SK-N-MC (cell line): ENCODE results near the gene SLC17A3.

Source experiments
- EZH2 ChIP-seq: fragments of 200-600 bp; sonication (generic); IDR thresholded peaks from one replicate; pipeline ENCODE4 v1.6.1; 2017; ENCODE audit warnings: antibody characterized with exemption
- FOXP2 ChIP-seq: optimal IDR thresholded peaks from 2 replicates; pipeline ENCODE3; 2011; ENCODE audit warnings: mild to moderate bottlenecking, moderate library complexity; ENCODE audit not compliant: insufficient read depth; ENCODE audit errors: extremely low read length, control extremely low read depth
- POLR2AphosphoS5 ChIP-seq: IDR thresholded peaks from 2 replicates; pipeline ENCODE4 v1.6.1; 2012; ENCODE audit warnings: mild to moderate bottlenecking, low read depth, low read length, borderline replicate concordance

DNA sequence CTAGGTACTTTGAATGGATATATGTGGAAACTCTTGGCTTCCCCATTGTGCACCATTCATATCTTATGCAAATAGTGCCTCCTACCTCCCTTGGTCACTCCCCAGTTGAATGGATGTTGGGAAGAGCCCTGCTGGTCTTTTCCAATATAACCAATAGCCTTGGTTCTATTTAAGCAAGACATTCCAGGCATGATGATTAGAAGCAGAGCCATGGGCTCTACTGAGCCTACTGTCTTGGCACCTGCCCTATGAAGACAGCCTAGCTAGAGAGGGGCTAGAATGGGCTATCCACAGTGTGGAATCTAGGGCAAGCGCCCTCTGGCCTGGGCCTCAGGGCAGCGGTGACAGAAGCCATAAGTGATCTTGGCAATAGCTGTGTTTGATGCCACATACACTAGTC is 57.8 kb downstream of the SLC17A3 start:
- TF ChIP-seq POLR2AphosphoS5: no peak
- no peak for TF ChIP-seq EZH2
- no peak for TF ChIP-seq FOXP2
